K562 (cell line): ENCODE data around the gene OPCML. TPM values are rescaled to one million over a fixed set of nuclear protein-coding genes. Genes with fewer than 3 reads are reported as not detected.

Source experiments
- ATAC-seq: fragments of 200-7000 bp; cut with Tn5 transposase; 3 replicates; pipeline ENCODE4 v1.9.1; 2020; ENCODE audit warnings: moderate library complexity
- BruUV-seq: library from RNA; stranded (reverse); fragments of 400-500 nt; replicated peaks from 2 replicates; lab custom pipeline; 2021; lab: Mats Ljungman, UMichigan
- CTCF ChIA-PET: fragments of 300-600 bp; formaldehyde crosslinking; extraction: SDS; loops from one replicate; lab custom pipeline; 2021; ENCODE audit warnings: low intra/inter-chr PET ratio; lab: Yijun Ruan, JAX
- POLR2A ChIA-PET: fragments of 300-600, 350-650 bp; sonication (Branson Sonifier 250); formaldehyde crosslinking; extraction: SDS; loops from one replicate; lab custom pipeline; 2021; ENCODE audit warnings: antibody characterized with exemption, inconsistent platforms; lab: Yijun Ruan, JAX
- DNase-seq, 4 experiments: peaks; one replicate each; pipeline versions ENCODE4 v3.0.0 to v3.0.0-alpha.2; 2011 to 2018; ENCODE audit warnings: low spot score in 3 of 4, mixed read lengths in 3 of 4; ENCODE audit errors: extremely low read depth in 1 of 4
- FAIRE-seq: peaks from 2 replicates; lab custom pipeline; 2011; peaks lifted over from hg19 to GRCh38; lab: Jason Lieb, UNC
- H2AFZ ChIP-seq: 2 replicates; pipeline ENCODE4 v1.6.0; 2011; ENCODE audit warnings: low read depth, low read length, control low read depth, inconsistent platforms
- H3K27ac ChIP-seq: fragments of 200-600 bp; 3 replicates; pipeline ENCODE4 v1.8.0; 2011; ENCODE audit warnings: low read depth, mild to moderate bottlenecking, control low read depth, inconsistent platforms, low read length, moderate library complexity, mixed read lengths; ENCODE audit errors: extremely low read depth
- H3K27me3 ChIP-seq, 2 experiments: fragments of 300-600 bp in 1 of 2; 2 replicates in 1 of 2; 3 replicates in 1 of 2; pipeline versions ENCODE4 v1.6.0 to v1.8.0; 2011; ENCODE audit warnings: inconsistent platforms in 2 of 2, low read length in 2 of 2, mild to moderate bottlenecking in 1 of 2, mixed read lengths in 1 of 2, moderate library complexity in 1 of 2; ENCODE audit not compliant: control insufficient read depth in 2 of 2, insufficient read depth in 2 of 2
- H3K36me3 ChIP-seq: fragments of 300-600 bp; 3 replicates; pipeline ENCODE4 v1.8.0; 2011; ENCODE audit warnings: mild to moderate bottlenecking, low read length, inconsistent platforms; ENCODE audit not compliant: control insufficient read depth, insufficient read depth
- H3K4me1 ChIP-seq, 2 experiments: fragments of 200-600 bp in 1 of 2; replicated peaks in 1 of 2; 2 replicates in 1 of 2; 3 replicates in 1 of 2; pipeline versions ENCODE4 v1.5.1 to v1.8.0; 2011; ENCODE audit warnings: inconsistent platforms in 2 of 2, low read length in 2 of 2, mild to moderate bottlenecking in 1 of 2, mixed read lengths in 1 of 2, moderate library complexity in 1 of 2; ENCODE audit not compliant: control insufficient read depth in 2 of 2, insufficient read depth in 2 of 2
- H3K4me2 ChIP-seq: 2 replicates; pipeline ENCODE4 v1.6.1; 2011; ENCODE audit warnings: low read length, control low read depth, inconsistent platforms, mixed read lengths; ENCODE audit not compliant: insufficient read depth
- H3K4me3 ChIP-seq: fragments of 200-600 bp; sonication (generic), shearing (Covaris generic); 2 replicates; pipeline ENCODE4 v1.5.1; 2016; ENCODE audit warnings: control low read depth, inconsistent platforms
- H3K79me2 ChIP-seq: fragments of 200-600 bp; 3 replicates; pipeline ENCODE4 v1.8.0; 2011; ENCODE audit warnings: low read length, inconsistent platforms; ENCODE audit not compliant: control insufficient read depth, insufficient read depth
- H3K9ac ChIP-seq, 2 experiments: 2 replicates each; pipeline versions ENCODE4 v1.6.0 to v1.6.1; 2011; ENCODE audit warnings: low read depth in 2 of 2, low read length in 2 of 2, control low read depth in 1 of 2, inconsistent platforms in 1 of 2, mild to moderate bottlenecking in 1 of 2, mixed read lengths in 1 of 2; ENCODE audit not compliant: insufficient read depth in 1 of 2
- H3K9me1 ChIP-seq: one replicate; pipeline ENCODE4 v1.6.0; 2011; ENCODE audit warnings: inconsistent platforms, mild to moderate bottlenecking, low read length, moderate library complexity; ENCODE audit not compliant: control insufficient read depth, insufficient read depth
- H3K9me3 ChIP-seq: replicated peaks from 2 replicates; pipeline ENCODE4 v1.5.1; 2011; ENCODE audit warnings: low read depth, low read length, inconsistent platforms; ENCODE audit not compliant: control insufficient read depth, insufficient read depth
- H4K20me1 ChIP-seq: replicated peaks from 2 replicates; pipeline ENCODE4 v1.6.1; 2011; ENCODE audit warnings: low read length, inconsistent platforms, mixed read lengths; ENCODE audit not compliant: control insufficient read depth, insufficient read depth
- ASH1L ChIP-seq: fragments of 450-650 bp; IDR thresholded peaks from 2 replicates; pipeline ENCODE4 v1.6.1; 2018; ENCODE audit warnings: borderline replicate concordance, mild to moderate bottlenecking, low read depth; ENCODE audit not compliant: partially characterized antibody
- CCAR2 ChIP-seq: fragments of 200-400 bp; formaldehyde crosslinking; IDR thresholded peaks from 2 replicates; pipeline ENCODE4 v1.6.1; 2017; ENCODE audit warnings: mild to moderate bottlenecking, low read depth, low read length
- GATAD2B ChIP-seq: fragments of 450-650 bp; IDR thresholded peaks from 2 replicates; pipeline ENCODE4 v1.6.1; 2017; ENCODE audit warnings: mild to moderate bottlenecking, borderline replicate concordance
- GTF2A2 ChIP-seq: IDR thresholded peaks from 2 replicates; pipeline ENCODE4 v1.6.1; 2016; ENCODE audit warnings: mild to moderate bottlenecking, missing genetic modification characterization, missing compliant biosample characterization
- HMG20A ChIP-seq: fragments of 450-650 bp; formaldehyde crosslinking; conservative IDR thresholded peaks from 2 replicates; pipeline ENCODE4 v1.4.0; 2020; ENCODE audit warnings: mild to moderate bottlenecking, mixed read lengths
- HNRNPH1 ChIP-seq: fragments of 200-400 bp; formaldehyde crosslinking; optimal IDR thresholded peaks from 2 replicates; pipeline ENCODE3; 2017; ENCODE audit warnings: low read depth, mild to moderate bottlenecking, low read length, moderate library complexity
- HNRNPUL1 ChIP-seq: fragments of 200-400 bp; formaldehyde crosslinking; IDR thresholded peaks from 2 replicates; pipeline ENCODE4 v1.6.1; 2017; ENCODE audit warnings: low read length
- NUFIP1 ChIP-seq: fragments of 450-650 bp; IDR thresholded peaks from 2 replicates; pipeline ENCODE4 v1.6.1; 2018; ENCODE audit not compliant: partially characterized antibody
- ZKSCAN1 ChIP-seq: fragments of 150-350 bp; IDR thresholded peaks from 2 replicates; pipeline ENCODE4 v1.6.1; 2016; ENCODE audit warnings: low read depth, low read length
- WGBS: fragments of 100-300 bp; shearing (Covaris generic); methylation state at CpG from one replicate; pipeline ENCODE4 v1.1.6; 2016; ENCODE audit warnings: low coverage, mixed read lengths; ENCODE audit not compliant: insufficient coverage; ENCODE audit errors: missing lambda C conversion rate; 5-methylcytosine and 5-hydroxymethylcytosine counted together
- in situ Hi-C: fragments of 300-500 bp; cut with MboI; formaldehyde crosslinking; loops from 4 replicates; pipeline ENCODE4 v1.15.0; 2018; ENCODE audit warnings: inconsistent platforms, mixed read lengths
- intact Hi-C: fragments of 100-400 bp; cut with micrococcal nuclease; formaldehyde crosslinking; loops from 2 replicates; pipeline ENCODE4 v1.14.2; 2022
- polyA plus RNA-seq, 8 experiments: library from polyadenylated mRNA; depleted of rRNA in 4 of 8; stranded (reverse) in 5 of 8; unstranded in 3 of 8; fragments of >200 nt; fragmentation: Nextera tagmentation in 2 of 8; fragmentation: Illumina TruSeq in 1 of 8; extraction: Ambion mirVana in 2 of 8; extraction: Trizol in 1 of 8; gene quantifications; 2 replicates each; pipeline versions ENCODE4 v1.2.1 to v1.2.3, GENCODE V29; 2011 to 2014; ENCODE audit warnings: inconsistent platforms in 1 of 8, missing spikeins in 1 of 8
- total RNA-seq, 7 experiments: library from RNA; depleted of rRNA in 6 of 7; stranded (reverse); fragments of >200 nt in 6 of 7; fragmentation: Illumina TruSeq in 2 of 7; extraction: Trizol in 2 of 7; gene quantifications; 2 replicates each; pipeline versions ENCODE4 v1.2.1 to v1.2.3, GENCODE V29; 2011 to 2021; ENCODE audit warnings: low replicate concordance in 1 of 7

OPCML gene
- total and polyA plus RNA-seq, 9 of the 15 experiments (the other 6 are each of a cell fraction or from before 2014, with no cell fraction given) = not detected

DNA sequence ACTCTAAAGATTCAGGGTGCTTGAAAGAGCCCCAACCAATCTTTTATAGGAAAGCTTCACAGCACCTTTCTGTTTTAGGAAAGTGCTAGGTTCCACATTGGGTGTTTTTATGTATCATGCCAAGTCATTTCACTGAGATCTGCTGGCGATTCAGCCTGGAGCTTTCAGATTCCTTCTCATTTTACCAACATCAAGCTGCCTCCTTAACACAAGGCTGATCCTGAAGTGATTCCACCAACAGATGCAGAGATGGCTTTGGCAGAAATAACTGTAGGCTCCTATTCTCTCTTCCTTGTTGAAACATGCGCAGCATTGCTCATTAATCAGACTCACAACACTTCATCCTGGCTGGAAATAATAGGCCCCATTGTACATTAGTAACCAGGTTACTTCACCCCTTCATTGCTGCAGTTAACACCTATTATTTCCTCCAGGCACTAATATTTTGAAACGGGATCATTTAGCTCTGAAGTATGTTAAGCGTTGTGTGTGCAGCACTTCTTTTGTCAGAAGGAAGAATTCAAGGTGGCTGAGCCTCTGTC, 89.0 kb downstream of the OPCML start (continued):
- TF ChIP-seq GTF2A2 (tag) (no peak), HNRNPUL1 (no peak), ASH1L (no peak), HNRNPH1 (no peak)

DNA sequence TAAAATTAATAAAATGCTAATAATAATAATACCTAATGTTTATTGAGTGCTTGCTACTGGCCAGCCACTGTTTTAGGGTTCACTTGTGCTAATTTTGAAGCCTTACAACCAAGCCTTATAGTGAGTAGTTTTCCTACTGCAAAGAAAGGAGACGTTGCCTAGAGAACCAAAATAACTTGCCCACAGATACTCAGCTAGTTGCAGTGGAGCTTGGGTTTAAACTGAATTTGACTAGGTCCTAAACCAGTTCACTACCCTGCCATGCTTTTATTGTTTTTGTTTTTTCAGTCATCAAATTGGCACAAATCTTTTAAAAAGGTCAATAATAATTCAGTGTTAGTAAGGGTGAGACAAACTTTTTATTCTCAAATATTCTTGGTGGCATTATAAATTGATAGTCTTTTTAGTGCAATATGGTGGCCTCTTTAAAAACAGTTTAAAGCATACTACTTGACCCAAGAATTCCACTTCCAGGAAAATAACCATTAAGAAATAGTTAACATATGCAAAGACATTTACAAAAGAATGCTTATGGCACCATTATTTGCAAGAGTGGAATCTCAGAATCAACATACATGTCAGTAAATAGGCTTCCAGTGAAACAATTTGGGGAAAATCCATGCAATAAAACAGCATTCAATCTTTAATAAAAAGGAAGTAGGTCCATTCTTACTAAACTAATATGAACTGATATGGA, 90.2 kb downstream of the OPCML start:
- Histone ChIP-seq H3K9me1 (no peaks in the 10 kb centered on the region), H3K9me3 (no peaks in the 10 kb centered on the region; the same call in 1 of the 2 replicates), H3K9ac (no peak overlapping the region), H3K4me3 (no peak overlapping the region)
- no TSS peak for BruUV-seq
- no peak for ATAC-seq
- CTCF ChIA-PET = no interaction called here
- in situ Hi-C loops = no loop called here
- TF ChIP-seq GATAD2B (no peak), NUFIP1 (no peak), ZKSCAN1 (no peak), HMG20A (CRISPR knock-in tag) (no peak), CCAR2 (no peak)
- TF ChIP-seq, all 486 proteins: peak for 0
- no peak overlapping the region for H3K27ac ChIP-seq
- no peaks in the 10 kb centered on the region for H3K79me2 ChIP-seq
- no peaks in the 10 kb centered on the region for H3K27me3 ChIP-seq
- no peak overlapping the region for H3K4me2 ChIP-seq
- POLR2A ChIA-PET = interaction anchor here (0.7 kb wide), 1 partner anchor 757 kb away, joined by 4 read pairs; no protein-coding TSS in a partner anchor
- FAIRE-seq = no peak
- no peaks in the 10 kb centered on the region for H4K20me1 ChIP-seq
- H3K4me1 ChIP-seq = no peaks in the 10 kb centered on the region
- no peaks in the 10 kb centered on the region for H3K36me3 ChIP-seq
- DNase-seq = no peak
- no peak overlapping the region for H2AFZ ChIP-seq
- intact Hi-C loops = no loop called here
- WGBS = 0% methylated on average over 1 of the region's 1 CpG
